ENCODE results near the gene KDM4B.

KDM4B gene

DNA sequence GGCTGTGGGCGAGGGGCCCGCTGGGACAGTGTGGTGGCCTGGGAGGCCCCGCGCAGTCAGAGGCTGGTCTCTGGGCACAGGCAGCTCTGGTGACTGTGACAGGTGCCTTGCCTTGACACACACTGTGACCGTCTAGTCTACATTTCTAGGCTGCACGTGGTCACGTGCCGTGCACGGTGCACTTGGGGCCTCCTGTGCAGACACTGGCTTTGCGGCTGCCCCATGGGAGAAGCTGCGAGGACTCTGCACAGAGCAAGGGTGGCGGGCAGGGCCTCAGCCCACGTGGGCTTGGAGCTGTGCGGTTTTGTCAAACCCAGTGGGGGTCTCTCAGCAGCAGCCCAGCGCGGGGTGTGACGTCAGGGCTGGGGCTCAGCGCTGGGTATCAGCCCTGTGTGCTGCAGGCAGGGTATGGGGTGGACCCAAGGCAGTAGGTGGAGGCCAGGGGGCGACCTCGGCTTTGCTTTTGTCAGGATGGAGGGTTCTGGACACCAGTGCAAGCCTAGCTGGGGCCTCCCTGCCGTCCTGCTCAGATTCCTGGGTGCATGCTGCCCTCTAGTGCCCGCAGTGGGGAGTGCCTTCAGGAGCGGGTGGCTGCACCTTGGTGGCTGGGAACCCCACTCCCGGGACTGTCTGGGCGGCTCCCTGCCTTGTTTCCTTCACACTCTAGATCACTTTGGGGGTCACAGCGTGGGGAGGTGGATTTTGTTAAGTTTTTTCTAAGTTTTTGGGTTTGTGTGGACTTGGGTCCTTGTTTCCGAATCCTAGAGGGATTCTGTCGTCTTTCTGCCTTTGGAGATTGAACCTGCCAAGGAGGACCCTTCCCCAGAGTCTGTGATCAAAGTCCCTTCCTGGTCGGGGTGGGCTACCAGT is 62.6 kb downstream of the KDM4B start:
- H3K4me3 ChIP-seq (ENCODE audit: low read depth, low read length), result no peak overlapping the region
- TF ChIP-seq, protein P1, sequence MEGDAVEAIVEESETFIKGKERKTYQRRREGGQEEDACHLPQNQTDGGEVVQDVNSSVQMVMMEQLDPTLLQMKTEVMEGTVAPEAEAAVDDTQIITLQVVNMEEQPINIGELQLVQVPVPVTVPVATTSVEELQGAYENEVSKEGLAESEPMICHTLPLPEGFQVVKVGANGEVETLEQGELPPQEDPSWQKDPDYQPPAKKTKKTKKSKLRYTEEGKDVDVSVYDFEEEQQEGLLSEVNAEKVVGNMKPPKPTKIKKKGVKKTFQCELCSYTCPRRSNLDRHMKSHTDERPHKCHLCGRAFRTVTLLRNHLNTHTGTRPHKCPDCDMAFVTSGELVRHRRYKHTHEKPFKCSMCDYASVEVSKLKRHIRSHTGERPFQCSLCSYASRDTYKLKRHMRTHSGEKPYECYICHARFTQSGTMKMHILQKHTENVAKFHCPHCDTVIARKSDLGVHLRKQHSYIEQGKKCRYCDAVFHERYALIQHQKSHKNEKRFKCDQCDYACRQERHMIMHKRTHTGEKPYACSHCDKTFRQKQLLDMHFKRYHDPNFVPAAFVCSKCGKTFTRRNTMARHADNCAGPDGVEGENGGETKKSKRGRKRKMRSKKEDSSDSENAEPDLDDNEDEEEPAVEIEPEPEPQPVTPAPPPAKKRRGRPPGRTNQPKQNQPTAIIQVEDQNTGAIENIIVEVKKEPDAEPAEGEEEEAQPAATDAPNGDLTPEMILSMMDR (IDR thresholded peaks at IDR 0.05; ENCODE audit: low read depth, low read length), result peak; percentile 92

DNA sequence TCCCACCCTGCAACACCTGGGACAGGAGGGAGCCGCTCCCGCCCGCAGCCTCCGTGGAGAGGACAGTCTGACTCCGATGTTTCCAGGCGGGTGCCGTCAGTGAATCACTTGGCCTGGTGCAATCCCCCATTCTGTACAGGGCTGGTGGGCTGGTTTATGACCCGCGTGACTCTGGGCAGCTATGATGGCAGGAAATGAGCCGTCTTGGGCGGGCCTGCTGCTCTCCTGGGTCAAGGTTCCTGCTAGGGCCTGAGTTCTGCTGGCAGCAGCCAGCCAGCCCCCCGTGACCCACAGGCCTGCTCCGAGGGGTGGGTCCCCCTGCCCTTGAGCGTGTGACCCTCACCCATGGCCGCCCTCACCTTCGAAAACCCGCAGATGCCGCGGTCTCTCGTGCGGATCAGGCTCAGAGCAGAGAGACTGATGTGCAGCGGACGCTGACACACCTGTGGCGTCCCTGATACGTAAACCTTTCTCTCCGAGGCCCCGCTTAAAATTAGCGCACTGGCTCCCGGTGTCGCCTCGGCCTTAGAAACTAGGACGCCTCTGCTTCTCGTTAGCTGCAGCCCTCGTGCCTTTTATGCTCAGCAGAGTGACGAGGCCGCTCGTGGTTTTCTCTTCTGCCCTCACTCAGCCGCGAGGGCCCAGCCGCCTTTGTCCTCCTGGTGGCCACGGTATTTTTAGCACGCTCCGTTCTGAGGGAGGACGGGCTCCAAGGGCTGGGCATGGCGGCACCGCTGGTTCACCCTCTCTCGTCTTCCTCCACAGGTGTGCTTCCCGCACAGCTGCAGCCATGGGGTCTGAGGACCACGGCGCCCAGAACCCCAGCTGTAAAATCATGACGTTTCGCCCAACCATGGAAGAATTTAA is 63.4 kb downstream of the KDM4B start:
- TF ChIP-seq, protein P1 (IDR thresholded peaks at IDR 0.05; ENCODE audit: low read depth, low read length), result no peak
- H3K4me3 ChIP-seq (ENCODE audit: low read depth, low read length), result no peak overlapping the region

DNA sequence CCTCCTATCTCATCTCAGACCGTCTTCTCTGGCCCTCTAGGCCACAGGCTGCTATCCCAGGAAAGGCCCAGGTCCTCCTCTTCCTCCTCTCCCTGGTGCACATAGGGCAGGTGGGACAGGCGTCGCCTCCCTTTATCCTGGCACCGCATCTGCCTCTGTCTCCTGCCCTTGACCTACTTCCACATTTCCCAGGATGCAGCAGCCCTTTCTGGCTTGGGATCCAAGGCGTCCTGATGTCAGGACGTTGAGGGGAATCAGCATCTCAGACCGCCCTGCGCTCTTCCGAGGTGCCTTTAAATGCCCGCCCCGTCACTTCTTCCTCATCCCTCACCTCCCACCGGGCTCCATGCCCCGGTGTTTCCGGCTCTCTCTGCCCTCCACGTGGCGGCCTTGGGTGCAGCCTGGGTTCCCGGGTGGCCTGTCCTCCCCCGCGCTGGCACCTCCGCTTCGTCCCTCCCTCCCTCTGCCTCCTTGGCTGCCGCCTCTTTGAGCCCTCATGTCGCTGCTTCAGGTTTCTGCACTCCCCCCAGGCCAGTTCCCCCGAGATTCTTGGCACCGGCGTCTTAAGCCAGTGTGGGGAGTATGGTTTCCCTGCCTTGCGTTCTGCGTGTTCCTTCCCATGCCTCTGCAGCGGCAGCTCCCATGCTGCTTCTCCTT is 66.3 kb downstream of the KDM4B start:
- TF ChIP-seq, protein P1 (IDR thresholded peaks at IDR 0.05; ENCODE audit: low read depth, low read length), result no peak
- no peak overlapping the region for H3K4me3 ChIP-seq (ENCODE audit: low read depth, low read length)

DNA sequence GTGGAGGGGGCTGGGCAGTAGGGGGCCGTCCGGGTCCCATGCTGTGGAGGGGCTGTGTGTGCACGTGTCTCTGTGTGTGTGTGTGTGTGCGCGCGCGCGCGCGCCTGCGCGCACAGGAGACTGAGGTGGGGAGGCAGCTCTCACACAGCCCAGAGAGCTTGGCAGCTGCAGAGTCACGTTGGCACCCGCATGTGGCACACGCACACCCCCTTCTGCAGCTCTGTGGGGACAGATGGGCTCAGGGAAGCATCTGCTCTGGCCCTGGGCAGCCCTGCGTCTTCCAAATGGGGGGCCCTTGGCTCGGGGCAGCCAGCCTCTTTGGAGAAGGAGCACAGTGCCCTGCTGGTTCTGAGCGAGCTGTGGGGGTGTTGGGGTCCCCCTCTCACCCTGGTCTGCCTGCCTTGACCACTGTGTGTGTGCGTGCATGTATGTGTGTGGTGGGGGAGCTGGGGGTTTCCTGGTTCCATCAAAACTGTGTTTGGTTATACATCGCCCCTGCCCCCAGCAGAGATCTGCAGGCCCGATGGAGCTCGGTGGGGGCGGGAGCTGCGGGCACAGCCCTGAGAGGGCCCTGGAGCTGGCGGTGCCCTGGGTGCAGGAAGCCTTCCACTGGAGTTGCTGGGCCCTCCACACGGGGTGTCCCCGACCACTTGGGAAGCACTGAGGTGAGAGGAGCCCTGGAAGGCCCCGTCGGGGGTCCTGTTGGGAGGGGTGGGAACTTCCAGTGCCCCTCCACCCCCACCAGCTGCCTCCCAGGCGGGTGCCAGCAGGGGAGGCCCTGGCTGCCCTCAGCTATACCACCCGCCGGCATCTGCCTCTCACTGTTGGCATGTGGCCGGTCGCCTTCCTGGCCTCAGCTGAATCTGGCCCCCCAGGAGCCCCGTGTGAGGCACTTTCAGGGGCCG is 67.1 kb downstream of the KDM4B start:
- TF ChIP-seq, protein P1 (IDR thresholded peaks at IDR 0.05; ENCODE audit: low read depth, low read length), result no peak
- H3K4me3 ChIP-seq (ENCODE audit: low read depth, low read length), result no peak overlapping the region

DNA sequence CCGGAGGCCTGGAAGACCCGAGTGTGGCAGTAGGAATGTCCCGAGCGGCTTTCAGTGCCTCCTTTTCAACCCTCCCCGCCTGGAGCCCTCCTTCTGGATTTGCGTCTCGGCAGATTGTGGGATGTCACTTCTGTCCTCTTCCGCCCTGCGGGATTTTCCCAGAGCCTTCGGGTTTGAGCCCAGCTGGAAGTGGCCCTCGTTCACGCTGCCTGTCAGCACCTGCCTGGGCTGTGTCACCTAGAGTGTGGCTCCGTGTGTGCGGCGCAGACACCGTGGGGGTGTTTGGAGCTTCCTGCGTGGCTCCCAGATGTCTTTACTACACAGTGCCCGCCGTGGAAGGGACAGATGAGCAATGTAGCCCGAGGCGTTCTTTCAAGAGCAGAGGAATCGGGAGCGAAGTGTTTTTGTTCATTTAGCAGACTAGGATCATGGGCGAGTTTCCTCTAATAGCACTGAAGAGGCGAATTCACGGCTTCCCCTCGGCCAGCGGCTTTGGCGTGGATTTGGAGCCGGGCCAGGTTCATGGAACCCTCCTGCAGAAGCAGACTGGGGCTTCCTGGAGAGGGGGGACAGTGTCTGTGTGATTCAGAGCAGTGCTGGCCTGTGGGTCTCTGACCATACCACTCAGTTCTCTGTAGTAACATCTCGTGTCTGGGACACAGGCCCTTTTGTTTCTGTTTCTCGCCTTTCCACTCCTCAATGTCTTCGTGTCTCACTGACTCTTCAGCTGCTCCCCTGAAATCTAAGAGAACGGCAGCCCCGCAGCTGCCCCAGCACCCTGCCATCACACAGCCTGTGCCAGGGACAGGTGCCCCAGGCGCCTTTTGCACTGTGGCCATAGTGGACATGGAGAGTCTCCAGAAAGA is 68.0 kb downstream of the KDM4B start:
- no peak overlapping the region for H3K4me3 ChIP-seq (ENCODE audit: low read depth, low read length)
- TF ChIP-seq, protein P1 (IDR thresholded peaks at IDR 0.05; ENCODE audit: low read depth, low read length), result no peak

DNA sequence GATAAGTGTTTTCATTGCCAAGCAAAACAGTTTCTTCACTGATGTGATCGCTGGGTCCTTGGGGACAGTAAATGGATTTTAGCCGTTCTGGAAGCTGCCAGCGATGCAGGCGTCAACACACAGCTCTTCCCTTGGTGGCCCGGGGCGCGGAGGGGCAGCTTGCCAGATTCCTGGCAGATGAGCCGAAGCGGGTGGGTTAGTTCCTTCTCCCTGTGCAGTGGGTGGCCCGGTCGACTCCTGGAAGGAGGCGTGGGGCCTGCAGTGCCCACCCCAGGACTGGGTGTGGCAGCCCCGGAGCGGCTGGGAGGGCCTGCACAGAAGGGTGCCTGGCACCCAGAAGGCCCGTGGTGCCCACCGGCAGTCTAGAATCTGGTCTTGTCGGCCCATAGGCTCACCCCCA is 69.0 kb downstream of the KDM4B start:
- no peak overlapping the region for H3K4me3 ChIP-seq (ENCODE audit: low read depth, low read length)
- TF ChIP-seq, protein P1 (IDR thresholded peaks at IDR 0.05; ENCODE audit: low read depth, low read length), result no peak

Data from WI38 (cell line).